ENCODE data around the gene DHRS1. TPM values are rescaled to one million over a fixed set of nuclear protein-coding genes. Genes with fewer than 3 reads are reported as not detected.

DHRS1 gene
- total and polyA plus RNA-seq, 8 donors, result 24.9 to 55.5 (median 42.6) TPM

GRCh38 chr14:24273422-24273998 is 26.1 kb downstream of the DHRS1 start:
- H3K27ac ChIP-seq, result peak overlapping the region; percentile 97 to 99
- intact Hi-C loops (cut with DNase I), result no loop called here
- no peak for TF ChIP-seq CTCF (IDR thresholded peaks at IDR 0.05)

GRCh38 chr14:24272467-24272866 is 27.1 kb downstream of the DHRS1 start:
- DNase-seq (peak in 1 of 4 donors; percentile 30), ATAC-seq (peak; percentile 2)
- Histone ChIP-seq H3K27ac (peak overlapping the region; percentile 97 to 99), H3K27me3 (no peaks in the 10 kb centered on the region), H3K36me3 (peaks cover 0 to 28% of the 10 kb centered on the region in 2 donors), H3K4me1 (peaks cover 23 to 65% of the 10 kb centered on the region in 2 donors), H3K9me3 (no peaks in the 10 kb centered on the region), H3K4me3 (no peak overlapping the region)
- no peak for TF ChIP-seq CTCF (IDR thresholded peaks at IDR 0.05)
- intact Hi-C loops (cut with DNase I), result no loop called here

More at GRCh38 chr14:24273422-24273998, 26.1 kb downstream of the DHRS1 start:
- H3K9me3 ChIP-seq, result no peaks in the 10 kb centered on the region
- no peaks in the 10 kb centered on the region for H3K27me3 ChIP-seq
- no peak overlapping the region for H3K4me3 ChIP-seq
- H3K4me1 ChIP-seq, result peaks cover 23 to 75% of the 10 kb centered on the region in 2 donors
- no peak for ATAC-seq
- peaks cover 0 to 18% of the 10 kb centered on the region in 2 donors for H3K36me3 ChIP-seq
- no peak for DNase-seq

GRCh38 chr14:24271834-24272263 is 27.7 kb downstream of the DHRS1 start:
- H3K4me1 ChIP-seq, result peaks cover 23 to 58% of the 10 kb centered on the region in 2 donors
- DNase-seq, result no peak
- H3K36me3 ChIP-seq, result peaks cover 0 to 34% of the 10 kb centered on the region in 2 donors
- peak overlapping the region; percentile 97 to 99 for H3K27ac ChIP-seq
- no peaks in the 10 kb centered on the region for H3K9me3 ChIP-seq
- intact Hi-C loops (cut with DNase I), result no loop called here
- H3K4me3 ChIP-seq, result peak overlapping the region; percentile 77 to 84
- TF ChIP-seq CTCF (IDR thresholded peaks at IDR 0.05), result no peak
- H3K27me3 ChIP-seq, result no peaks in the 10 kb centered on the region
- ATAC-seq, result no peak

GRCh38 chr14:24271134-24271833 is 28.3 kb downstream of the DHRS1 start, which contains the start of gene RABGGTA:
Gene RABGGTA, minus strand, starts transcription at chr14:24271597. Its CDS starts 482 bp downstream, at chr14:24271115.
- Histone ChIP-seq H3K27ac (peak within 1 kb of the TSS; percentile 97 to 99), H3K9me3 (no peaks in the 10 kb centered on the region), H3K36me3 (peaks cover 0 to 40% of the 10 kb centered on the region in 2 donors), H3K27me3 (no peaks in the 10 kb centered on the region), H3K4me1 (peaks cover 23 to 54% of the 10 kb centered on the region in 2 donors), H3K4me3 (peak within 1 kb of the TSS; percentile 77 to 84)
- peak; percentile 66 to 78 for TF ChIP-seq CTCF (IDR thresholded peaks at IDR 0.05)
- DNase-seq, result peak; percentile 72 to 97 (median 92)
- ATAC-seq, result peak; percentile 91
- intact Hi-C loops (cut with DNase I), result no loop called here

- peak overlapping the region; percentile 97 to 99 for H3K27ac ChIP-seq
- H3K36me3 ChIP-seq, result peaks cover 0 to 47% of the 10 kb centered on the region in 2 donors
- DNase-seq (peak in 1 of 4 donors; percentile 28), ATAC-seq (peak; percentile 7)
- H3K4me1 ChIP-seq, result peaks cover 23 to 47% of the 10 kb centered on the region in 2 donors
- intact Hi-C loops (cut with DNase I), result no loop called here
- no peaks in the 10 kb centered on the region for H3K9me3 ChIP-seq
- TF ChIP-seq CTCF (IDR thresholded peaks at IDR 0.05), result no peak
- H3K27me3 ChIP-seq, result no peaks in the 10 kb centered on the region
- peak overlapping the region; percentile 77 to 84 for H3K4me3 ChIP-seq
Observed at GRCh38 chr14:24270537-24271133, 28.9 kb downstream of the DHRS1 start.

All from left lung (tissue), 10 donors.